ENCODE results near the gene SLC24A4. TPM values are rescaled to one million over a fixed set of nuclear protein-coding genes. Genes with fewer than 3 reads are reported as not detected.

Gene SLC24A4
- total RNA-seq, 1 donor = 6.7 TPM

- H3K4me3 ChIP-seq (ENCODE audit: low read length) = no peak overlapping the region
- H3K9me3 ChIP-seq (ENCODE audit: low read depth, low read length) = no peaks in the 10 kb centered on the region
- H3K27me3 ChIP-seq (ENCODE audit: insufficient read depth, low read length) = no peaks in the 10 kb centered on the region
- peaks cover 69% of the 10 kb centered on the region for H3K4me1 ChIP-seq (ENCODE audit: insufficient read depth, low read length)
These were observed 91.9 kb downstream of the SLC24A4 start for GRCh38 chr14:92414690-92415445.

- no peaks in the 10 kb centered on the region for H3K9me3 ChIP-seq (ENCODE audit: low read depth, low read length)
- peaks cover 58% of the 10 kb centered on the region for H3K4me1 ChIP-seq (ENCODE audit: insufficient read depth, low read length)
- H3K27me3 ChIP-seq (ENCODE audit: insufficient read depth, low read length) = no peaks in the 10 kb centered on the region
- H3K4me3 ChIP-seq (ENCODE audit: low read length) = no peak overlapping the region
These were observed 93.0 kb downstream of the SLC24A4 start for GRCh38 chr14:92415969-92416368.

- Histone ChIP-seq H3K27me3 (ENCODE audit: insufficient read depth, low read length) (no peaks in the 10 kb centered on the region), H3K4me1 (ENCODE audit: insufficient read depth, low read length) (peaks cover 52% of the 10 kb centered on the region), H3K4me3 (ENCODE audit: low read length) (no peak overlapping the region), H3K9me3 (ENCODE audit: low read depth, low read length) (no peaks in the 10 kb centered on the region)
These were observed 93.6 kb downstream of the SLC24A4 start for GRCh38 chr14:92416544-92416943.

GRCh38 chr14:92417759-92418158, 94.8 kb downstream of the SLC24A4 start:
- peaks cover 51% of the 10 kb centered on the region for H3K4me1 ChIP-seq (ENCODE audit: insufficient read depth, low read length)
- H3K27me3 ChIP-seq (ENCODE audit: insufficient read depth, low read length) = no peaks in the 10 kb centered on the region
- H3K9me3 ChIP-seq (ENCODE audit: low read depth, low read length) = no peaks in the 10 kb centered on the region
- no peak overlapping the region for H3K4me3 ChIP-seq (ENCODE audit: low read length)

- H3K4me3 ChIP-seq (ENCODE audit: low read length) = no peak overlapping the region
- H3K27me3 ChIP-seq (ENCODE audit: insufficient read depth, low read length) = no peaks in the 10 kb centered on the region
- H3K9me3 ChIP-seq (ENCODE audit: low read depth, low read length) = no peaks in the 10 kb centered on the region
- H3K4me1 ChIP-seq (ENCODE audit: insufficient read depth, low read length) = peaks cover 30% of the 10 kb centered on the region
These were observed 98.8 kb downstream of the SLC24A4 start for GRCh38 chr14:92421751-92422150.

GRCh38 chr14:92425101-92425500, 102.1 kb downstream of the SLC24A4 start:
- Histone ChIP-seq H3K4me3 (ENCODE audit: low read length) (no peak overlapping the region), H3K4me1 (ENCODE audit: insufficient read depth, low read length) (peaks cover 20% of the 10 kb centered on the region), H3K9me3 (ENCODE audit: low read depth, low read length) (no peaks in the 10 kb centered on the region), H3K27me3 (ENCODE audit: insufficient read depth, low read length) (no peaks in the 10 kb centered on the region)

- Histone ChIP-seq H3K4me1 (ENCODE audit: insufficient read depth, low read length) (peaks cover 20% of the 10 kb centered on the region), H3K27me3 (ENCODE audit: insufficient read depth, low read length) (no peaks in the 10 kb centered on the region), H3K9me3 (ENCODE audit: low read depth, low read length) (no peaks in the 10 kb centered on the region), H3K4me3 (ENCODE audit: low read length) (no peak overlapping the region)
These were observed 103.3 kb downstream of the SLC24A4 start for GRCh38 chr14:92426237-92426636.

GRCh38 chr14:92427096-92427495, 104.1 kb downstream of the SLC24A4 start:
- H3K4me3 ChIP-seq (ENCODE audit: low read length) = no peak overlapping the region
- H3K27me3 ChIP-seq (ENCODE audit: insufficient read depth, low read length) = no peaks in the 10 kb centered on the region
- H3K9me3 ChIP-seq (ENCODE audit: low read depth, low read length) = no peaks in the 10 kb centered on the region
- peaks cover 20% of the 10 kb centered on the region for H3K4me1 ChIP-seq (ENCODE audit: insufficient read depth, low read length)

GRCh38 chr14:92430686-92431085, 107.7 kb downstream of the SLC24A4 start:
- Histone ChIP-seq H3K4me1 (ENCODE audit: insufficient read depth, low read length) (peaks cover 17% of the 10 kb centered on the region), H3K4me3 (ENCODE audit: low read length) (no peak overlapping the region), H3K9me3 (ENCODE audit: low read depth, low read length) (no peaks in the 10 kb centered on the region), H3K27me3 (ENCODE audit: insufficient read depth, low read length) (no peaks in the 10 kb centered on the region)

- H3K9me3 ChIP-seq (ENCODE audit: low read depth, low read length) = no peaks in the 10 kb centered on the region
- H3K4me3 ChIP-seq (ENCODE audit: low read length) = no peak overlapping the region
- peaks cover 11% of the 10 kb centered on the region for H3K4me1 ChIP-seq (ENCODE audit: insufficient read depth, low read length)
- no peaks in the 10 kb centered on the region for H3K27me3 ChIP-seq (ENCODE audit: insufficient read depth, low read length)
These were observed 108.3 kb downstream of the SLC24A4 start for GRCh38 chr14:92431199-92431725.

- no peak overlapping the region for H3K4me3 ChIP-seq (ENCODE audit: low read length)
- H3K9me3 ChIP-seq (ENCODE audit: low read depth, low read length) = no peaks in the 10 kb centered on the region
- H3K4me1 ChIP-seq (ENCODE audit: insufficient read depth, low read length) = no peaks in the 10 kb centered on the region
- H3K27me3 ChIP-seq (ENCODE audit: insufficient read depth, low read length) = no peaks in the 10 kb centered on the region
These were observed 110.4 kb downstream of the SLC24A4 start for GRCh38 chr14:92433407-92433806.

GRCh38 chr14:92435154-92435553, 112.2 kb downstream of the SLC24A4 start:
- H3K27me3 ChIP-seq (ENCODE audit: insufficient read depth, low read length) = no peaks in the 10 kb centered on the region
- no peaks in the 10 kb centered on the region for H3K9me3 ChIP-seq (ENCODE audit: low read depth, low read length)
- no peak overlapping the region for H3K4me3 ChIP-seq (ENCODE audit: low read length)
- peaks cover 8% of the 10 kb centered on the region for H3K4me1 ChIP-seq (ENCODE audit: insufficient read depth, low read length)

- H3K4me3 ChIP-seq (ENCODE audit: low read length) = no peak overlapping the region
- H3K27me3 ChIP-seq (ENCODE audit: insufficient read depth, low read length) = no peaks in the 10 kb centered on the region
- no peaks in the 10 kb centered on the region for H3K9me3 ChIP-seq (ENCODE audit: low read depth, low read length)
- H3K4me1 ChIP-seq (ENCODE audit: insufficient read depth, low read length) = peaks cover 14% of the 10 kb centered on the region
These were observed 113.3 kb downstream of the SLC24A4 start for GRCh38 chr14:92436115-92436776.

GRCh38 chr14:92437309-92437708, 114.3 kb downstream of the SLC24A4 start:
- H3K4me3 ChIP-seq (ENCODE audit: low read length) = no peak overlapping the region

GRCh38 chr14:92437729-92438285, 114.8 kb downstream of the SLC24A4 start:
- peaks cover 30% of the 10 kb centered on the region for H3K4me1 ChIP-seq (ENCODE audit: insufficient read depth, low read length)
- no peak overlapping the region for H3K4me3 ChIP-seq (ENCODE audit: low read length)
- H3K9me3 ChIP-seq (ENCODE audit: low read depth, low read length) = no peaks in the 10 kb centered on the region

More at GRCh38 chr14:92437309-92437708, 114.3 kb downstream of the SLC24A4 start:
- peaks cover 25% of the 10 kb centered on the region for H3K4me1 ChIP-seq (ENCODE audit: insufficient read depth, low read length)
- H3K27me3 ChIP-seq (ENCODE audit: insufficient read depth, low read length) = no peaks in the 10 kb centered on the region
- H3K9me3 ChIP-seq (ENCODE audit: low read depth, low read length) = no peaks in the 10 kb centered on the region

More at GRCh38 chr14:92437729-92438285, 114.8 kb downstream of the SLC24A4 start:
- no peaks in the 10 kb centered on the region for H3K27me3 ChIP-seq (ENCODE audit: insufficient read depth, low read length)
